Stimulated activated CD8-positive, alpha-beta memory T cell treated with anti-CD3 and anti-CD28 coated beads, Interleukin-12 subunit alpha, Interleukin-12 subunit beta, amount 100 ng/mL, for 24 hours (primary cell): Measurements from ENCODE around the gene JKAMP.
"Not testable (repeated sequence)": the region's sequence is repeated elsewhere in the genome, so short reads cannot be mapped to it uniquely, and the experiment has no call there.

ENCODE experiments used
- DNase-seq: peaks from one replicate; pipeline ENCODE4 v3.0.0-alpha.2; 2020; ENCODE audit errors: extremely low read depth

Gene JKAMP

GRCh38 chr14:59483819-59484638 lies at the start of gene JKAMP, which contains the start of gene L3HYPDH:
Gene JKAMP, plus strand, starts transcription at chr14:59484517. Its CDS starts 73 bp downstream, at chr14:59484590.
Gene L3HYPDH, minus strand, starts transcription at chr14:59484408. Its CDS starts 92 bp downstream, at chr14:59484316.
- peak; percentile 96 for DNase-seq

GRCh38 chr14:59435101-59435500 lies 49.2 kb upstream of the JKAMP start:
- no peak for DNase-seq

GRCh38 chr14:59435987-59436386 lies 48.3 kb upstream of the JKAMP start:
- DNase-seq = no peak

GRCh38 chr14:59438195-59438647 lies 46.1 kb upstream of the JKAMP start:
- no peak for DNase-seq

GRCh38 chr14:59439256-59439965 lies 44.9 kb upstream of the JKAMP start:
- DNase-seq = no peak

GRCh38 chr14:59448673-59449072 lies 35.6 kb upstream of the JKAMP start:
- not testable (repeated sequence) for DNase-seq

- no peak for DNase-seq
Measured at GRCh38 chr14:59450716-59451115, 33.6 kb upstream of the JKAMP start.

GRCh38 chr14:59451849-59452248 lies 32.5 kb upstream of the JKAMP start:
- no peak for DNase-seq

GRCh38 chr14:59454139-59454538 lies 30.2 kb upstream of the JKAMP start:
- DNase-seq = no peak

GRCh38 chr14:59455411-59455810 lies 28.9 kb upstream of the JKAMP start:
- no peak for DNase-seq

- DNase-seq = no peak
Measured at GRCh38 chr14:59458486-59458885, 25.8 kb upstream of the JKAMP start.

- DNase-seq = no peak
Measured at GRCh38 chr14:59460378-59460777, 23.9 kb upstream of the JKAMP start.

GRCh38 chr14:59461891-59462290 lies 22.4 kb upstream of the JKAMP start:
- no peak for DNase-seq

- DNase-seq = no peak
Measured at GRCh38 chr14:59463787-59464485, 20.4 kb upstream of the JKAMP start.

- no peak for DNase-seq
Measured at GRCh38 chr14:59464486-59465315, 19.6 kb upstream of the JKAMP start.

GRCh38 chr14:59465316-59466135 lies 18.8 kb upstream of the JKAMP start, which contains the start of gene GPR135:
Gene GPR135, minus strand, starts transcription at chr14:59465380. Its CDS starts 154 bp downstream, at chr14:59465226.
- DNase-seq = no peak

GRCh38 chr14:59474172-59474571 lies 10.1 kb upstream of the JKAMP start:
- no peak for DNase-seq

GRCh38 chr14:59475709-59476108 lies 8.6 kb upstream of the JKAMP start:
- no peak for DNase-seq

GRCh38 chr14:59478540-59478939 lies 5.8 kb upstream of the JKAMP start:
- DNase-seq = no peak

- DNase-seq = no peak
Measured at GRCh38 chr14:59480166-59480565, 4.2 kb upstream of the JKAMP start.
